ENCODE measurements around the gene REX1BD. TPM values are rescaled to one million over a fixed set of nuclear protein-coding genes. Genes with fewer than 3 reads are reported as not detected.

Gene REX1BD
- total RNA-seq, 1 donor from 2014 or later: 26.1 TPM

DNA sequence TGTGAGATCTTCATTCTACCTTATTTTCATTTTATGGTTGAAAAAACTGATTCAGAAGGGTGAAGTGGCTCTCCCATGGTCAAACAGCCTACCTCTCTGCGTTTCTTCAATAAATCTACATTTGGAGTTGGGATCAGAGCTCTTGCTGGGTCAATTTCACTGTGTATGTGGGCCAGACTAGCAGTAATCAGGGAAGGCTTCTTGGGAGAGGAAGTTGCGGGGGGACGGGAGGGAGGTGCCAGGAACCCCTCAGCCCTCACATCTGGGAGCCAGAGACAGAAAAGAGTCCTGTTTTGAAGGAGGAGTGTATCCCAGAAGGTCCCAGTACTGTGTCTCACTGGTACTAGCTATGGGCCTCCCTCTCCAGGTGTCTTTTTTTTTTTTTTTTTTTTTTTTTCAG lies 30.0 kb upstream of the REX1BD start:
- DNase-seq (ENCODE audit: low read depth) (no peak), FAIRE-seq (no peak)
- Histone ChIP-seq H3K36me3 (ENCODE audit: control insufficient read depth, insufficient read depth, low read length) (peaks cover 10% of the 10 kb centered on the region), H3K4me3 (ENCODE audit: low read depth, low read length) (peak overlapping the region; percentile 97), H3K27me3 (ENCODE audit: control insufficient read depth, insufficient read depth, low read length) (no peaks in the 10 kb centered on the region)
- TF ChIP-seq, protein P1, sequence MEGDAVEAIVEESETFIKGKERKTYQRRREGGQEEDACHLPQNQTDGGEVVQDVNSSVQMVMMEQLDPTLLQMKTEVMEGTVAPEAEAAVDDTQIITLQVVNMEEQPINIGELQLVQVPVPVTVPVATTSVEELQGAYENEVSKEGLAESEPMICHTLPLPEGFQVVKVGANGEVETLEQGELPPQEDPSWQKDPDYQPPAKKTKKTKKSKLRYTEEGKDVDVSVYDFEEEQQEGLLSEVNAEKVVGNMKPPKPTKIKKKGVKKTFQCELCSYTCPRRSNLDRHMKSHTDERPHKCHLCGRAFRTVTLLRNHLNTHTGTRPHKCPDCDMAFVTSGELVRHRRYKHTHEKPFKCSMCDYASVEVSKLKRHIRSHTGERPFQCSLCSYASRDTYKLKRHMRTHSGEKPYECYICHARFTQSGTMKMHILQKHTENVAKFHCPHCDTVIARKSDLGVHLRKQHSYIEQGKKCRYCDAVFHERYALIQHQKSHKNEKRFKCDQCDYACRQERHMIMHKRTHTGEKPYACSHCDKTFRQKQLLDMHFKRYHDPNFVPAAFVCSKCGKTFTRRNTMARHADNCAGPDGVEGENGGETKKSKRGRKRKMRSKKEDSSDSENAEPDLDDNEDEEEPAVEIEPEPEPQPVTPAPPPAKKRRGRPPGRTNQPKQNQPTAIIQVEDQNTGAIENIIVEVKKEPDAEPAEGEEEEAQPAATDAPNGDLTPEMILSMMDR (IDR thresholded peaks at IDR 0.05; ENCODE audit: insufficient read depth, low read length, severe bottlenecking): no peak

DNA sequence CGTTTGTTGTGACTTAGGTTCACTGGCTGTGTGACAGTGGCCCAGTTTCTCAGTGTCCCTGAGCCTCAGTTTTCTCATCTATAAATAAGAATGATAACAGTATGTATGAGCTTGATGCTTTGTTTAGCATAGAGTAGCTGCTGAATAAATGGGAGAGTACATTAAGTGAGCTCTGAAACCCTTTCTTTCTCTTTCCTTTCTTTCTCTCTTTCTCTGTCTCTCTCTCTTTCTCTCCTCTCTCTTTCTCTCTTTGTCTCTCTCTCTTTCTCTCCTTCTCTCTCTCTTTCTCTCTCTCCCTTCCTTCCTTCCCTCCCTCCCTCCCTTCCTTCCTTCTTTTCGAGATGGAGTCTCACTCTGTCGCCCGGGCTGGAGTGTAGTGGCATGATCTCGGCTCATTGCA lies 28.9 kb upstream of the REX1BD start:
- Histone ChIP-seq H3K36me3 (ENCODE audit: control insufficient read depth, insufficient read depth, low read length) (peaks cover 13% of the 10 kb centered on the region), H3K27me3 (ENCODE audit: control insufficient read depth, insufficient read depth, low read length) (no peaks in the 10 kb centered on the region), H3K4me3 (ENCODE audit: low read depth, low read length) (no peak overlapping the region)
- FAIRE-seq (no peak), DNase-seq (ENCODE audit: low read depth) (no peak)
- TF ChIP-seq, protein P1 (IDR thresholded peaks at IDR 0.05; ENCODE audit: insufficient read depth, low read length, severe bottlenecking): no peak

DNA sequence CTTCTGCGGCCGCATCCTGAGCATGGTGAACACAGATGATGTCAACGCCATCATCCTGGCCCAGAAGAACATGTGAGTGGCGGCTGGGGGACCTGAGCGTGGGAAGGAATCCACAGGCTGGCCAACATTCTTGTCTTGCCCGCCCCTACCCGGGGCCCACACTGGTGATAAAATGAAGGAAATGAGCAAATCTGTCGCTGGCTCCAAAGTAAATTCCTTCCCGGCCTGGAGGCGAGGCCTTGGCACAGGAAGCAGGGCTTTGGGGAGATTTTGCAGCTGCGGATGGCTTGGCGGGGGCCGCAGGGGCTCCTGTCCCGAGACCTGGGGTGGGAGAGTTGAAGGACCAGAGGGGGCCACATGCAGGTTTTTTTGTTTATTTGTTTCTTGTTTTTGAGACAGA lies 26.5 kb upstream of the REX1BD start:
- no peaks in the 10 kb centered on the region for H3K27me3 ChIP-seq (ENCODE audit: control insufficient read depth, insufficient read depth, low read length)
- no peak for FAIRE-seq
- TF ChIP-seq, protein P1 (IDR thresholded peaks at IDR 0.05; ENCODE audit: insufficient read depth, low read length, severe bottlenecking): no peak
- DNase-seq (ENCODE audit: low read depth): no peak
- H3K4me3 ChIP-seq (ENCODE audit: low read depth, low read length): no peak overlapping the region
- H3K36me3 ChIP-seq (ENCODE audit: control insufficient read depth, insufficient read depth, low read length): peaks cover 26% of the 10 kb centered on the region

DNA sequence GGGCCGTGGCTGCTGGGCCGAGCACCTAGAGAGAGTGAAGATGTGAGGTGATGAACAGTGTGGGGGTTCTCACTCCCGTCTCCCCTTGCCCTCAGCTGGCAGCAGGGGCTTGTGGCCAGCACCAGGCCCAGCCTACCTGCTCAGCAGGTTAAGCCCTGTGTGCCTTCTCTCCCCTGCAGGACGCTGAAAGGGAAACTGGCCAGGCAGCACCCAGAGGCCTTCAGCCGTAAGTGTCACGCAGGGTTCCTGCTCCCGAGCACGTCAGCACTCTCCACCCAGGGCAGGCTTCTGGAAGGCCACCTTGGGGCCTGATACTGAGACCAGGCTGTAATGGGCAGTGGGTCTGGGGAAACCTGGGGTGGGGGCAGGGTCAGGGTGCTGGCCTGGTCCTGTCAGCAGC lies 21.6 kb upstream of the REX1BD start:
- peaks cover 34% of the 10 kb centered on the region for H3K36me3 ChIP-seq (ENCODE audit: control insufficient read depth, insufficient read depth, low read length)
- no peak for FAIRE-seq
- H3K27me3 ChIP-seq (ENCODE audit: control insufficient read depth, insufficient read depth, low read length): no peaks in the 10 kb centered on the region
- H3K4me3 ChIP-seq (ENCODE audit: low read depth, low read length): no peak overlapping the region
- TF ChIP-seq, protein P1 (IDR thresholded peaks at IDR 0.05; ENCODE audit: insufficient read depth, low read length, severe bottlenecking): no peak
- DNase-seq (ENCODE audit: low read depth): no peak

DNA sequence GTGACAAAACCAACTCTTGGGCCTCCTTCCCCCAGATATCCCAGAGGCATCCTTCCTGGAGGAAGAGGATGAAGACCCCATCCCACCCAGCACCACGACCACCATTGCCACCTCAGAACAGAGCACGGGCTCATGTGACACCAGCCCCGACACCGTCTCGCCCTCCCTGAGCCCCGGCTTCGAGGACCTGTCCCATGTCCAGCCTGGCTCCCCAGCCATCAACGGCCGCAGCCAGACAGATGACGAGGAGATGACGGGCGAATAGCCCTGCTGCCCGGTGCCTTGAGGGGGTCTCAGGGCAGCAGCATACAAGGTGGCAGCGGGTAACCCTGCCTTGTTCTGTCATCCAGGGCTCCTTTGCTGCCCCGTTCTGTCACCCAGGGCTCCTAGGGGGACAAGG lies 20.2 kb upstream of the REX1BD start:
- FAIRE-seq (no peak), DNase-seq (ENCODE audit: low read depth) (no peak)
- Histone ChIP-seq H3K27me3 (ENCODE audit: control insufficient read depth, insufficient read depth, low read length) (no peaks in the 10 kb centered on the region), H3K36me3 (ENCODE audit: control insufficient read depth, insufficient read depth, low read length) (peaks cover 32% of the 10 kb centered on the region), H3K4me3 (ENCODE audit: low read depth, low read length) (no peak overlapping the region)
- TF ChIP-seq, protein P1 (IDR thresholded peaks at IDR 0.05; ENCODE audit: insufficient read depth, low read length, severe bottlenecking): no peak

DNA sequence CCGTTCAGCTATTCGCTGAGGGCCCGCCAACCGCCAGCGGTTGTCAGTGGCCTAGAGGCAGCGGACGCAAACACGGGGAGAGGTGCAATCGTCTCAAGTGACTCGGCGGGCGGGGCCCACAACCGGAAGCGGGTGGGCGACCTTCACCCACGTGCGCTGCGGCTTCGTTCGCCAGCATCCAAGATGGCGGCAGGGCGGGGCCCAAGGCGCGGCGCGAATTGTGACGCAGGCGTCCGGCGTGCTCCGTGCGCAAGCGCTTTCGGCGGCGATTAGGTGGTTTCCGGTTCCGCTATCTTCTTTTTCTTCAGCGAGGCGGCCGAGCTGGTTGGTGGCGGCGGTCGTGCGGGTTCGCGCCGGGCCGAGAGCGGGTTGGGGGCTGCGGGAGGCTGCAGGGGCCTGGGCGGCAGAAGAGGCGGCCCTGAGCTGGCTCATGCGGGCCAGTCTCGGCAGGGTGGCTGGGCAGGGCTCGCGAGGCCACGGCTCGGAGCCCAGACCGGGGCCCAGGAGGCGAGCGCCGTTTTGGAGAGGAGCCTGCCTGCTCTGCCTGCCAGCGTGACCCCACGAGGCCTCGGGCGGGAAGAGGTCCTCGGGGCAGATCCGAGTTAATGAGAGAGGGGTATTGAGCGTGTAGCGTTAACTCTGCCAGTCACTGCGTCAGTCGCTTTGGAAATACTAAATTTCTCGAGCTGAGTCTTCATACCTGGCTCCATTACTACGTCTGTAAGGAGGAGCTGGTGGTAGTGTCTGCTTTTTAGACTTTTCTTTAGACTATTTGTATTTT lies 16.8 kb upstream of the REX1BD start, which contains the start of gene UBA52:
Gene UBA52, plus strand, starts transcription at position 294 of the 781 bp plus-strand sequence. CDS start 1,444 bp downstream, outside the sequence.
- H3K4me3 ChIP-seq (ENCODE audit: low read depth, low read length): peak within 1 kb of the TSS; percentile 80
- TF ChIP-seq, protein P1 (IDR thresholded peaks at IDR 0.05; ENCODE audit: insufficient read depth, low read length, severe bottlenecking): no peak
- no peaks in the 10 kb centered on the region for H3K27me3 ChIP-seq (ENCODE audit: control insufficient read depth, insufficient read depth, low read length)
- peaks cover 32% of the 10 kb centered on the region for H3K36me3 ChIP-seq (ENCODE audit: control insufficient read depth, insufficient read depth, low read length)
- no peak for FAIRE-seq
- peak; percentile 90 for DNase-seq (ENCODE audit: low read depth)
